ENCODE data around the gene MITF.

GRCh38 chr3:70003119-70003518 lies 263.9 kb downstream of the MITF start:
- TF ChIP-seq CTCF (IDR thresholded peaks at IDR 0.05): no peak
- no peak for TF ChIP-seq POLR2AphosphoS5 (IDR thresholded peaks at IDR 0.05; ENCODE audit: insufficient read depth in 1 of 2, low read depth in 1 of 2)
